Effector CD8-positive, alpha-beta T cell (primary cell): ENCODE data around the gene CHKA.

Experiments used
- DNase-seq: peaks from one replicate; lab custom pipeline; 2025; lab: John Stamatoyannopoulos, UW

Gene CHKA

GRCh38 chr11:68031144-68031464, 90.1 kb downstream of the CHKA start:
- no peak for DNase-seq

- DNase-seq = peak; percentile 94
Measured at GRCh38 chr11:68030318-68031143, 90.7 kb downstream of the CHKA start, which contains the start of gene NDUFS8. Gene NDUFS8 (plus strand): TSS chr11:68030681. CDS start chr11:68032152, 1,471 bp downstream.

GRCh38 chr11:68028802-68029545, 92.2 kb downstream of the CHKA start:
- DNase-seq = no peak

- DNase-seq = no peak
Measured at GRCh38 chr11:68027667-68028066, 93.5 kb downstream of the CHKA start.

- no peak for DNase-seq
Measured at GRCh38 chr11:68026391-68027105, 94.6 kb downstream of the CHKA start.

- no peak for DNase-seq
Measured at GRCh38 chr11:68025047-68025446, 96.1 kb downstream of the CHKA start.

- no peak for DNase-seq
Measured at GRCh38 chr11:68024508-68024907, 96.7 kb downstream of the CHKA start.

GRCh38 chr11:68022531-68022930, 98.7 kb downstream of the CHKA start:
- DNase-seq = no peak

- no peak for DNase-seq
Measured at GRCh38 chr11:68021167-68021787, 99.9 kb downstream of the CHKA start.

GRCh38 chr11:68020575-68020974, 100.6 kb downstream of the CHKA start:
- no peak for DNase-seq

- no peak for DNase-seq
Measured at GRCh38 chr11:68019486-68019885, 101.7 kb downstream of the CHKA start.

GRCh38 chr11:68018730-68019190, 102.4 kb downstream of the CHKA start:
- DNase-seq = no peak

GRCh38 chr11:68017980-68018729, 103.0 kb downstream of the CHKA start:
- no peak for DNase-seq

- no peak for DNase-seq
Measured at GRCh38 chr11:68016904-68017817, 104.0 kb downstream of the CHKA start.

GRCh38 chr11:68016161-68016903, 104.9 kb downstream of the CHKA start:
- no peak for DNase-seq

GRCh38 chr11:68015467-68015866, 105.7 kb downstream of the CHKA start:
- no peak for DNase-seq

- DNase-seq = no peak
Measured at GRCh38 chr11:68014947-68015447, 106.2 kb downstream of the CHKA start.

GRCh38 chr11:68014157-68014946, 106.8 kb downstream of the CHKA start:
- DNase-seq = no peak
